Loucy (cell line): ENCODE results near the gene EMSY.
"Not testable (repeated sequence)": the region's sequence is repeated elsewhere in the genome, so short reads cannot be mapped to it uniquely, and the experiment has no call there.

Experiments used
- H2AFZ ChIP-seq: fragments of 200-600 bp; sonication (generic); 2 replicates; pipeline ENCODE4 v1.6.0; 2016; ENCODE audit warnings: antibody characterized with exemption, mild to moderate bottlenecking, low read length, moderate library complexity
- H3F3A ChIP-seq: fragments of 200-600 bp; 2 replicates; pipeline ENCODE4 v1.6.0; 2016; ENCODE audit warnings: antibody characterized with exemption, low read depth, mild to moderate bottlenecking
- H3K27me3 ChIP-seq: fragments of 200-600 bp; sonication (generic); 2 replicates; pipeline ENCODE4 v1.6.1; 2014; ENCODE audit warnings: low read length, mild to moderate bottlenecking; ENCODE audit not compliant: insufficient read depth, poor library complexity, severe bottlenecking
- H3K36me3 ChIP-seq: fragments of 200-600 bp; sonication (generic); 2 replicates; pipeline ENCODE4 v1.6.1; 2016; ENCODE audit warnings: low read length; ENCODE audit not compliant: insufficient read depth
- H3K4me1 ChIP-seq: fragments of 200-600 bp; sonication (generic); 2 replicates; pipeline ENCODE4 v1.5.1; 2014; ENCODE audit warnings: low read length, mild to moderate bottlenecking; ENCODE audit not compliant: insufficient read depth, poor library complexity, severe bottlenecking
- H3K4me2 ChIP-seq: fragments of 200-600 bp; sonication (generic); 2 replicates; pipeline ENCODE4 v1.6.0; 2014; ENCODE audit warnings: antibody characterized with exemption, low read length, low read depth, mild to moderate bottlenecking; ENCODE audit not compliant: poor library complexity, severe bottlenecking
- H3K4me3 ChIP-seq: fragments of 200-600 bp; sonication (generic); 2 replicates; pipeline ENCODE4 v1.5.1; 2014; ENCODE audit warnings: low read length, mild to moderate bottlenecking, mixed read lengths; ENCODE audit not compliant: poor library complexity, severe bottlenecking
- H3K79me2 ChIP-seq: fragments of 200-600 bp; sonication (generic); 2 replicates; pipeline ENCODE4 v1.6.1; 2014; ENCODE audit warnings: low read length; ENCODE audit not compliant: insufficient read depth
- H3K9ac ChIP-seq: fragments of 200-600 bp; sonication (generic); 2 replicates; pipeline ENCODE4 v1.6.0; 2014; ENCODE audit warnings: mild to moderate bottlenecking, low read depth, low read length, moderate library complexity; ENCODE audit not compliant: poor library complexity, severe bottlenecking
- H3K9me2 ChIP-seq: fragments of 200-600 bp; sonication (generic); replicated peaks from 2 replicates; pipeline ENCODE4 v1.6.1; 2016; ENCODE audit warnings: low read depth, low read length, mixed read lengths
- H3K9me3 ChIP-seq: fragments of 200-600 bp; sonication (generic); 2 replicates; pipeline ENCODE4 v1.6.1; 2014; ENCODE audit warnings: mild to moderate bottlenecking, antibody characterized with exemption, low read length, low read depth; ENCODE audit not compliant: insufficient read depth
- H4K20me1 ChIP-seq: fragments of 200-600 bp; sonication (generic); 2 replicates; pipeline ENCODE4 v1.6.0; 2014; ENCODE audit warnings: antibody characterized with exemption, low read length, mild to moderate bottlenecking; ENCODE audit not compliant: insufficient read depth, poor library complexity, severe bottlenecking
- EZH2phosphoT487 ChIP-seq: fragments of 200-600 bp; IDR thresholded peaks from 2 replicates; pipeline ENCODE4 v1.6.1; 2018; ENCODE audit warnings: antibody characterized with exemption, mild to moderate bottlenecking, moderate library complexity, borderline replicate concordance
- TF ChIP-seq, protein P1 (sequence below): fragments of 200-600 bp; sonication (generic); conservative IDR thresholded peaks from 2 replicates; pipeline ENCODE4 v1.5.1; 2014; ENCODE audit warnings: mild to moderate bottlenecking, antibody characterized with exemption, low read length

EMSY gene

DNA sequence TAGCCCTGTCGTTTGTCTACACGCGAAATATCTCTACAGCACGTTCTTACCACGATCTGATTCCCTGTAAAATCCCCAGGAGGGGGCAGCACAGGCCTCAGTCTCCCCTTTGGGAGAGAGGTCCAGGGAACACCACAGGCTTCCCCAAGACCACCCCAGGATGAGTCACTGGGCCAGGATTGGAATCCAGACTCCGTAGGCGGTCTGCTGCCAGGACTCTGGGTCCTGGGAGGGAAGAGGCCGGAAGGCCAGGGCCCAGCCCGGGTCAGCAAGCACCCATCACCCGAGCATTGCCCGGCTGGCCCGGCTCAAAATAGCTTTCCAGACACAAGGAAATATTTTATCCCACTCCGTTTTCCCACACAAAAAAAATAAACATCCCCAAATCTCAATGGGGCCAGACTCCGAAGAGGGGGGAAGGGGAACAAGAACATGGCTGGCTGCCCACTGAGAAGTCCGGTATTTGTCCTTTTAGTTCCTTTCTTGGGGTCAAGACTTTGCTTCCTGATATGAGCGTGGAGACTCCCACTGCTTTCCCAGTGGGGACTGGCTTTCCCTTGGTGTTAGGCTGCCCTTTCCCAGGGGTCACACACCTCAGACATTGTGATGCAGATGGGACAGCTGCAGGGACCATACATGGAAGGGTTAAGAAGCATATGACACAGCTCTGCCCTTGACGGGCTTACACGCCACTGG, 134.4 kb downstream of the EMSY start:
- Histone ChIP-seq H3K27me3 (no peaks in the 10 kb centered on the region), H3K9me2 (no peaks in the 10 kb centered on the region), H3K36me3 (no peaks in the 10 kb centered on the region), H2AFZ (no peak overlapping the region), H3K9ac (no peak overlapping the region), H3K4me2 (no peak overlapping the region), H3K4me1 (no peaks in the 10 kb centered on the region), H3K4me3 (no peak overlapping the region), H3K79me2 (no peaks in the 10 kb centered on the region), H4K20me1 (no peaks in the 10 kb centered on the region), H3K9me3 (no peaks in the 10 kb centered on the region), H3F3A (no peaks in the 10 kb centered on the region)
- TF ChIP-seq EZH2phosphoT487: no peak
- TF ChIP-seq, protein P1, sequence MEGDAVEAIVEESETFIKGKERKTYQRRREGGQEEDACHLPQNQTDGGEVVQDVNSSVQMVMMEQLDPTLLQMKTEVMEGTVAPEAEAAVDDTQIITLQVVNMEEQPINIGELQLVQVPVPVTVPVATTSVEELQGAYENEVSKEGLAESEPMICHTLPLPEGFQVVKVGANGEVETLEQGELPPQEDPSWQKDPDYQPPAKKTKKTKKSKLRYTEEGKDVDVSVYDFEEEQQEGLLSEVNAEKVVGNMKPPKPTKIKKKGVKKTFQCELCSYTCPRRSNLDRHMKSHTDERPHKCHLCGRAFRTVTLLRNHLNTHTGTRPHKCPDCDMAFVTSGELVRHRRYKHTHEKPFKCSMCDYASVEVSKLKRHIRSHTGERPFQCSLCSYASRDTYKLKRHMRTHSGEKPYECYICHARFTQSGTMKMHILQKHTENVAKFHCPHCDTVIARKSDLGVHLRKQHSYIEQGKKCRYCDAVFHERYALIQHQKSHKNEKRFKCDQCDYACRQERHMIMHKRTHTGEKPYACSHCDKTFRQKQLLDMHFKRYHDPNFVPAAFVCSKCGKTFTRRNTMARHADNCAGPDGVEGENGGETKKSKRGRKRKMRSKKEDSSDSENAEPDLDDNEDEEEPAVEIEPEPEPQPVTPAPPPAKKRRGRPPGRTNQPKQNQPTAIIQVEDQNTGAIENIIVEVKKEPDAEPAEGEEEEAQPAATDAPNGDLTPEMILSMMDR: peak; percentile 46

DNA sequence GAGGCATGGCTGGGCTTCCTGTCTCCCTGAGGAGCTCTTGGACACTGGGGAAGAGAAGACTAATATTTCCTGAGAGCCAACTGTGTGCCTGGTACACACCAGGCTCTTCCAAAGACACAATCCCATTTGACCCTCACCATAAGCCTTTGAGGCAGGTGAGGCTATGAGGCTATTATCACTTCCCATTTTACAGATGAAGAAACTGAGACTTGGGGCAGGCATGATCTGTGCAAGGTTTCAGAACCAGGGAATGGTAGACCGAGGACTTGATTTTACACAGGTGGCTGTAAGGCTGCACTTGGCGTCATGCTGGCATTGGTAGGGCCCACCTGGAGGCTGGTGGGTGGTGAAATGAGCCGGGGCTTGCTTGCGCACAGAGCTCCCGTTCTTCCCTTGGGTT, 134.9 kb downstream of the EMSY start:
- Histone ChIP-seq H3K4me3 (no peak overlapping the region), H4K20me1 (no peaks in the 10 kb centered on the region), H3K4me1 (no peaks in the 10 kb centered on the region), H3F3A (no peaks in the 10 kb centered on the region), H3K9me3 (no peaks in the 10 kb centered on the region), H3K36me3 (no peaks in the 10 kb centered on the region), H3K4me2 (no peak overlapping the region), H3K9ac (no peak overlapping the region), H2AFZ (no peak overlapping the region), H3K9me2 (no peaks in the 10 kb centered on the region), H3K79me2 (no peaks in the 10 kb centered on the region), H3K27me3 (no peaks in the 10 kb centered on the region)
- TF ChIP-seq, protein P1: no peak
- TF ChIP-seq EZH2phosphoT487: no peak

DNA sequence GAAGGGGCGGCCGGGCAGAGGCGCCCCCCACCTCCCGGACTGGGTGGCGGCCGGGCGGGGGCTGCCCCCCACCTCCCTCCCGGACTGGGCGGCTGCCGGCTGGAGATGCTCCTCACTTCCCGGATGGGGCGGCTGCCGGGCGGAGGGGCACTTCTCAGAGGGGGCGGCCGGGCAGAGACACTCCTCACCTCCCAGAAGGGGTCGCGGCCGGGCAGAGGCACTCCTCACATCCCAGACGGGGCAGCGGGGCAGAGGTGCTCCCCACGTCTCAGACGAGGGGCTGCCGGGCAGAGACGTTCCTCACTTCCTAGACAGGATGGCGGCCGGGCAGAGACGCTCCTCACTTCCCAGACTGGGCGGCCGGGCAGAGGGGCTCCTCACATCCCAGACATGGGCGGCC, 137.7 kb downstream of the EMSY start:
- not testable (repeated sequence) for H3K4me1 ChIP-seq, H3K4me2 ChIP-seq, H2AFZ ChIP-seq, H3K9me2 ChIP-seq, H3K27me3 ChIP-seq, H3F3A ChIP-seq, H4K20me1 ChIP-seq, H3K9ac ChIP-seq, H3K79me2 ChIP-seq, H3K36me3 ChIP-seq, H3K4me3 ChIP-seq, H3K9me3 ChIP-seq

DNA sequence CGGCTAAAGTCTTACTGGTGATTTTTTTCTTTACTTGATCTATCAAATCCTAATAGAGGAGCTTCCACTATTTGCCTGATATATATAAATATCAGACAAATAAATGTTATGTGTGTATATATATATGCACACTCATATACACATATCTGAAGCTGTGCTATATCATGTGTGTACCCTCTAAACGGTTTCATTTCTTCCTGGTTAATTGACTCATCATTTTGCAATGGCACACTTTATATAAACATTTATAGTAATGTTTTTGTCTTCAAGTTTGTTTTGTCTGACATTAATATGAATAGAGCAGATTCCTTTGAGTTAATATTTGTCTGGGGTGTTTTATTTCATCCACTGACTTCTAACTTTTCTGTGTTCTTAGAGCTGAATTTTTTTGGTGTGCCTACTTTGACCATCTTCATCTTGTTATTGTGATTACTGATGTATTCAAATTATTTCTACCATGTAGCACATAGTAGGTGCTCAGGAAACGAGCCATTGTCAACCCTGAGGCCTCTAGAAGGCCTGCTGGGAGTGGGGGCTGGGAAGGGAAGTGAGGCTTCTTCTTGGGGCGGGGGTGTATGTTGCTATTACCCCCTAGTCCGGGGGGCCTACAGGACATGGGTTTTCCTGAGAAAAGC, 143.1 kb downstream of the EMSY start:
- peak overlapping the region; percentile 11 for H3K4me2 ChIP-seq
- no peaks in the 10 kb centered on the region for H4K20me1 ChIP-seq
- H3K4me1 ChIP-seq: peaks cover 4% of the 10 kb centered on the region
- H3F3A ChIP-seq: no peaks in the 10 kb centered on the region
- H3K9me3 ChIP-seq: no peaks in the 10 kb centered on the region
- H3K4me3 ChIP-seq: peak overlapping the region; percentile 12
- H3K9ac ChIP-seq: no peak overlapping the region
- no peaks in the 10 kb centered on the region for H3K36me3 ChIP-seq
- TF ChIP-seq EZH2phosphoT487: no peak
- TF ChIP-seq, protein P1: no peak
- H2AFZ ChIP-seq: no peak overlapping the region
- no peaks in the 10 kb centered on the region for H3K9me2 ChIP-seq
- no peaks in the 10 kb centered on the region for H3K27me3 ChIP-seq
- no peaks in the 10 kb centered on the region for H3K79me2 ChIP-seq
